Activated T-helper 1 cell treated with Interleukin-2 at 50 U/mL for 16 hours (primary cell): Measurements from ENCODE around the gene DYNC1I2.

Experiments used
- DNase-seq: peaks from one replicate; pipeline ENCODE4 v3.0.0-alpha.2; 2020; ENCODE audit warnings: low read depth

DYNC1I2 gene

DNA sequence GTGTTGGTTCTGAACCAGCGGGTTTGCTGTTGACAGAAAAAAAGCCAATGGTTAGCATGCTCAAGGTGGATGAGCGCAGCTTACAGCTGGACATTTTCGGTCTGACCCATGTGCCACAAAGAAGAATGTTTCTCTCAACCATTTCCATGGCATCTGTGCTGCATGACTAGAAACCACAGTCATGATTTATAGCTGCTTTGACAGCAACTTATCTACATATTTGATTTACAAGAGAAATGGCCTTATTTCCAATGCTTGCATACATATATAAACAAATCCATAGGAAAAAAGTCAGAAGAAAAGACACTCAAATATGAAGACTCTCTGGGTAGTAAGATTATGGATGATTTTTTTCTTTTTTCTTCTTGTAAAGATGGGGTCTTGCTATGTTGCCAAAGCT lies 98.2 kb downstream of the DYNC1I2 start:
- no peak for DNase-seq

DNA sequence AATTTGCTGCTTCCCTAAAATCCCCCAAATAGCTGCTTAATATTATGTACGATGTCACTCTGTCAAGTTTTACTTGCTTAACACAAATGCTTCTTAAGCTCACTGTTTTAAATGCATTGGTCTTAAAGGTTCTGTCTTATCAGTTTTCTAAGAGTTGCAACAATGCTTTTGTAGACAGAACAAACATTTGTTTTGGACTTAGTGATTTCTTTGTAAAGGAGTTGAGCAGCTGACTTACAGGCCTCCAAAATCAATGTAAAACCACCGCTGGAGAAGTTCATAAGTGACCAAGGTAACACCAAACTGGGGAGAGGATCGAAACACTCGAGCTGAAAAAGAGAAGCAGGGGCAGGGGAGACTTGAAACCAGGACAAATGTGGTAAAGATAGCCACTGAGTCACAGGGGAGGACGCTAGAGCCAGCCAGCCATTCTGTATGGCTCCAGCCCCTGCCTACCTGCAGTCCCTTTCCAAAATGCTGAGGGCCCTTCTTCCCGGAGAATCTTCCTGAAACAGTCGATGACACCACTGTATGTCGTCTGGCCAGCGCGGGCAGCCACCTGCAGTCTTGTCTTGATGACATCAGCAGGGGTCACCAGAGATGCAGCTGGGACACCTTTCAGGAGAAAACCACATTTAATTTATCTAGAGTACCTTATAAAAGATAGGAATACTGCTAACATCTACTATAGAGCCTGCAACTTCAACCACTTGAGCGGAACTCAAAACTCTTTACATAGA lies 100.2 kb downstream of the DYNC1I2 start:
- DNase-seq: no peak

DNA sequence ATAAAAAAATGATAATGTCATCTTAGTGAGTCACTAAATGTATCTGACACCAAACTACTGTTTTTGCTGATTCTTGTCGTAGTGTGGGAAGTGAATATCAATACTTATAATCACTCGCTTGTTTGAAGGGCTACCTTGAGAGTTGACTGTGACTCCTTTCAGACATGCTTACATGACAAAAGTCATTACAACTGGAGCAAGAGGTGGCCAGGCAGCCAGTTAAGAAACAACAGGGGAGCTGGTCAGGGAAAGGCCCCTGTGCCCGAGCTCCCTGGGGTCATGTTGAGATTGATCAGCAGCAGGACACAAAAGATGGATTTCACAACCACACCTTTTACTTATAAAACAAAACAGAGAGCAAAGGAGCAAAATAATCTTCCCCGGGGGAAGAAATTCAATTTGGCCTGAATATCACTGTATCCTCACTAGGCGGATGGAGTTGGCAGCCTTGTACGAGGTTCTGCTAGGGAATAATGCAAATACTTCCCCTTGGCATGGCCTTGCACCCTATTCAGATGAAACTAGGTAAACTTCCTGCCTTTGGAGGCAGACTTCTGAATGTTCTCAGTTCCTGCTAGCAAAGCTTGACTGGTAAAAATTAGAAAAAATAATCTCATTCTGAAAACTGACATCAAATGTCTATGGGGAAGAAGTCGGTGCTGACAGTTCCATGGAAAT lies 101.2 kb downstream of the DYNC1I2 start:
- DNase-seq: no peak

DNA sequence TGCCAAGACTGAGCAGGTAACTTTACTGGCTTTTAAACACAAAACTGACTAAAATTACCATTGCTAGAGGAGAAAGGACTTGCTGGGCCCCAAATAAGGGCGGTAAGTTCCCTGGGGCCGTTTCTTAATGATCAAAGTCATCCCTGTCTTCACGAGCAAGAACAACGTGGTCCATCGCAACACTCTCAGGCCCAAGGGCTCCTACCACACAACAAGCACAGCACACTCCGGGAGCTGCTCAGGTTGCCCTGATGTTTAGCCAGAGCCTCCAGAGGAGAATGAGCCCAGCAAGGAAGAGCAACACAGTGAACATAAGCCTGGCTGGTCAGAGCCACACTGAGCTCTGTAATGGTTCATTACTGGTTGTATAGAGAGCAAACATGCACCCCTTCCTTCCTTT lies 102.7 kb downstream of the DYNC1I2 start:
- DNase-seq: no peak

DNA sequence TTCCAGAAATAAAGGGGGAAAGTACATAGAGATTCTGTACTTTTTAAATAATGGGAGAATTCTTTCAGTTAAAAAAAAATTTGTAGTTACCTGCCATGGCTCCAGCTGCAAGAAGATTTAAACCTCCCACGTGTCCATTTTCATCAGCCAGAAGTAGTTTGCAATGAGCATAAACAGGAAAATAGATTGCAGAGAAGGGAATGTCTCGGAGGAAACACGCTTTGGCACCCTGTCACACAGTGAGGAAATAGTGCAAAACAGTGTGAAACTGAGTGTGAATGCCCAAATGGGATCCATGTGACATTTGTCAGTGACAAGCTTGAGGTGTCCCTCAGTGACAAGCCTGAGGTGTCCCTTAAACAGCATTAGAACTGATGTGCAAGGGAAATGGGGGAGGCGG lies 104.1 kb downstream of the DYNC1I2 start:
- DNase-seq: no peak

DNA sequence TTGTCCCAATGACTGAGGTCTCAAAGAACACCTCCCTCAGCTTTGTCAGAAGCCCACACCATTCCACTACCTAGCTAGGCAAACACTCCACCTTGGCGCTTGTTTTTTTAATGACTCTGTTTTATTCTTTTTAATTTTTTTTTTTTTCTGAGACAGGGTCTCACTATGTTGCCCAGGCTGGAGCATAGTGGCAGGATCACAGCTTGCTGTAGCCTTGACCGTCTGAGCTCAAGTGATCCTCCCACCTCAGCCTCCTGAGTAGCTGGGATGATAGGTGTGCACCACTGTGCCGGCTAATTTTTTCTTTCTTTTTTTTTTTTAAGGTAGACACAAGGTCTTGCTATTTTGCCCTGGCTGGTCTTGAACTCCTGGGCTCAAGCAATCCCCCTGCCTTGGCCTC lies 104.9 kb downstream of the DYNC1I2 start:
- no peak for DNase-seq

DNA sequence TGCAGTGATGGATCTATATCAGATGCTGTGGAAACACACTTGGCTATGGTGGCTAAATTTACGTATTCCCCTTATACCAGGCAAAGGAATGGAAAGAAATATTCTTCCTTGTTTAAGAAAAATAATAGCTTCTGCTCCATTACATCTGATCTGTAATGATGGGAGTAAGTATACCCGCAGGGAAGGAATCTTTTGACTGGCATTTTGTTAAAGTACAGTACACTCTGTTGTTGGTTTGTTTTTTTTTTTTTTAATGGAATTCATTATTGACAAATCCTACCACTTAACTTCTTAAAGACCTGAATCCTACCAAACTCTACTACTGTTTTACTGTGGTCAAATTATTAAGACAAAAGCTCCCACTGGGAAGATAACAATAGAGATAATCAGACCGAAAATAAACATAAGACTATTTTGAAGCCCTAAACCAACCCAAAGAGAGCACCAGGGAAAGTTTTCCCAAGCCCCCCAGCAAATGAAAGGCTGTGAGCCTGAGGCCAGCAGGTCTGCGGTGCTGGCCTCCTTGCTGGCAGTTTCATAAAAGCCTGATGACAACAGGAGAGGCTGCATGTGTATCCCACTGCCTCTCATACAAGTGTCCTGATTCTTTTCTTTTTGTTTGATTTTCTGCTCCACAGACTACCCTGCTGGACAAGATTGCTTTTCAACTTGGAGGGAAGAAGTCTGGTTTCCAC lies 105.8 kb downstream of the DYNC1I2 start:
- DNase-seq: no peak

DNA sequence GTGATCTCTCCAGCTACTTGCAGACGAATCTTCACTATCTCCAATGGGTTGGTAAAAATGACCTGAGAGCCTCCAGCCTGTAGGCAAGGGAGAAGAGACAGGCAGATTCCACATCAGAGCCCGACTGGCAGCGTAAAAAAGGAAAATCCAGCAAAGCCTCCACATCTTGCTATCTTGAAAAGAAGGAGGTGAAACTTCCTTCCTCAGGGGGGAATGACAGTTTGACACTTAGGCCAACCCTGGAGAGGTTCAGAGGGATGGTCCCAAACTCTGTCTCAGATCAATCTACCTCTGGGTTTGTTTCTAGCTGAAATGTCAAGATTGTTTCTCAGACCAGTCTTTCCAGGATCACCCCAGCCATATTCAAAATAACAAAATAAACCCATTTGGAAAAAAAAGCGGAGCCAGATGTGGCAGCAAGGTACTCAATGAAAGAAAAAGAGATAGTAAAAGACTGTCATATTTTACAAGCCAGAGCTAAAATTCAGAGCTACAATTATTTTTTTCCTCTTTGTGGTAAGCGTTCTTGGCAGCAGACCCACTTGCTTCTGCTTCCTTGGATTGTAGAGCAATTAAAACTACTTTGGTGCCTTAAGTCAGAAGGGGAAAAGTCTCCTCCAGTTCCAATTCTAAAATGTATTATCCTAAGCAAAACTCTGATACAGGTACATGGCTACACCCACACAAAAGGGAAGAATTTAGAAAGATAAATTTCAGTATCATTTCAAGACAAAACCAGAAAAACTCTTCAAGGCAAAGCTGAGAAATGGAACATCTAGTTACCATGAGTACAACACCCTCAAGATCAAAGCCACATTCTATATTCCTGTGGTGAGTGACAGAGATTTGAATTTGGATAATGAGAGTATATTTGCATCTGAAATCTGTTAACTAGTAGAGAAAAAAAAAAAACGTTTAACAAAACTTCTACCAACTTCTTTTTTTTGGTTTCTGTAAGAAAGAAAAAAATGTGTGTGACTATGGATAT lies 106.7 kb downstream of the DYNC1I2 start:
- DNase-seq: no peak

DNA sequence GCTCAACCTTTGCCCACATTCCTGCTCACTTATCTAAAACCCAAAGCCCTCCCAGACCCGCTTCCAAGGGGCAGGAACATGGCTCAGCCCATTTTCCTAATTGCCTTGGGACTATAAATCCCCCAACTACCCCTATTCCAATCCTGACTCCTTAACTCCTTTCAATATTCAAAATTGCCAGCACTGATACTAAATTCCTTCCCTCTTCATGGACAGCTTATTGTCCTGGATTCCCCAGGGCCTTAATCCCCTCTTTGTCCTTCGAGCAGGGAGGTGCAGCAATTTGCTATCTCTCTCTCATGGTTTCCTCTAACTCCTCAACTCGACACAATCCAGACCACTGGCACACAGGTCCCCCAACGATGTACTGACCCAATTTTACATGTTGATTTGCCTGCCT lies 107.6 kb downstream of the DYNC1I2 start:
- no peak for DNase-seq
